NCI-H82 (cell line): ENCODE results near the gene RPL14.
"Not testable (repeated sequence)": the region's sequence is repeated elsewhere in the genome, so short reads cannot be mapped to it uniquely, and the experiment has no call there.

ENCODE experiments used
- DNase-seq: peaks from one replicate; lab custom pipeline; 2025; lab: John Stamatoyannopoulos, UW

The RPL14 gene

DNA sequence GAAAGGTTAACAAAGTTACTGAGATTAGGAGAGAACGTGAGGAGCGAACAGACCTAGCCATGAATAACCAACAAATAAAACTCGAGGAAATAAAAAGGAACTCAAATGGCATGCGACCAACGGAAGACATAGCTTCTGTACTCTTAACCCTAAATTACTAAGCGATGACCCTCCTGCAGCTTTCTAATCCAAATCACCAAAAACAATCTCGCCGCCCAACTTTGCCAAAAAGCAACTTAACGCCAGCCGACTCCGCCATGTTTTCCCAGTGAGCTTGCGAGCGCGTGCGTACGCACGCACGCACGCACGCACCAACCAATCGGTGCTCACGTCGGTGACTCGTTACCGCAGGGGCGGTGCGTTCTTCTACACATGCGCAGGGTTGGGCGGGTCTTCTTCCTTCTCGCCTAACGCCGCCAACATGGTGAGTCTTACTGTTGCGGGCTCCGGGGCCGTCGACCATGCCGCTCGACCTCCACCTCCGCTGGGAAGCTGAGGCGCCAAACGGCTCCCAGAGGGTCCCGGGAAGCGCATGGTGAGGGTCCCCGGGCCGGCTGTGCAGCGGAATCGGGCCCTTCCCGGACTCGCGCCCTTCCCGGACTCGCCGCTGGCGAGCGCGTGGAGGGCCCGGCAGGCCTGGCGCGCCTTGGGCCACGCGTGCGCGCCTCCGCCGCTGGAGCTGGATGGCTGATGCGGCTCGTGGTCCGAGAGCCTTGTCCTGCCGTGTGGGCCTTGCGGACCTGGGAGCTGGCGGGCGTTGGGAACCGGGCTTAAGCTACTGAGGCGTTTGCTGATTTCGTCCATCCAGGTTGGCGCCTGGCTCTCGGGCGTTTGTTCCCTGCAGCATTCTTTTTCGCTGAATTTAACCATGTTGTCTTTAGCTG is at the start of gene RPL14:
RPL14 (plus strand) TSS at position 400 of the 884 bp plus-strand sequence; CDS start at position 533, 133 bp downstream.
- DNase-seq: peak; percentile 95

DNA sequence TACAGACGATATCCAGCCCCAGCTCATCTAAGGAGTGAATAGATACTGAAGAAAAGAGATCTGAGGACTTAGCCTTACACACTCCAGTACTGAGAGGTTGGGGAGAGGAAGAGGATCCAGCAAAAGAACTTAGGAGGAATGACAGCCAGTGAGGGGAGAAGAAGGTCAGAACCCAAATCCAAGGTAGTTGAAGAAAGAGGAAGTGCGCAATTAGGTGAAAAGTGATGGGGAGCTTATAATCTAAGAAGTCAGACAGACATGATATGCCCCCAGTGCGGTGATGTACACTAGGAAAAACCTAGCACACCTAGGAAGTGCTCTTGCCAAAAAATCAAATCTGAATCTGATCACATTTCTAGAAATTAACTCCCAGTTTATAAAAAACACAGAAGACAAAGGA is 49.5 kb upstream of the RPL14 start:
- no peak for DNase-seq

DNA sequence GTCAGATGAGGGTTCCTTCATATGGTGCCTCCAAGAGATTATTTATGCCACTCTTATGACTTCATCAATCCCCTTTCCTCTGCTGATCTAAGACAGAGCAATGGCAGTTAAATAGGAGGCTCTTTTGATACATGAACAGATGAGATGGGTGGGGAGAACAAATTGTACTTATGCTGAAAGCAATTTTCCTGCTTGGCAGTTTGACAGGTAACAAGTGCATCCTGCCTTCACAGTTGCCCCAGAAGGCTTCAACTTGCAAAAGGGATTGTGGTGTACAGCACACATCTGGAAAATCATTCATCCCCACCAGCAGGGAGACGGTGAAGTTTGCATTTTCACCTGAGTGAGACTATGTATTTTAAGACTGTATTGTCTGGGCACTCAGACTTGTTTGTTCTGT is 42.9 kb upstream of the RPL14 start:
- no peak for DNase-seq

DNA sequence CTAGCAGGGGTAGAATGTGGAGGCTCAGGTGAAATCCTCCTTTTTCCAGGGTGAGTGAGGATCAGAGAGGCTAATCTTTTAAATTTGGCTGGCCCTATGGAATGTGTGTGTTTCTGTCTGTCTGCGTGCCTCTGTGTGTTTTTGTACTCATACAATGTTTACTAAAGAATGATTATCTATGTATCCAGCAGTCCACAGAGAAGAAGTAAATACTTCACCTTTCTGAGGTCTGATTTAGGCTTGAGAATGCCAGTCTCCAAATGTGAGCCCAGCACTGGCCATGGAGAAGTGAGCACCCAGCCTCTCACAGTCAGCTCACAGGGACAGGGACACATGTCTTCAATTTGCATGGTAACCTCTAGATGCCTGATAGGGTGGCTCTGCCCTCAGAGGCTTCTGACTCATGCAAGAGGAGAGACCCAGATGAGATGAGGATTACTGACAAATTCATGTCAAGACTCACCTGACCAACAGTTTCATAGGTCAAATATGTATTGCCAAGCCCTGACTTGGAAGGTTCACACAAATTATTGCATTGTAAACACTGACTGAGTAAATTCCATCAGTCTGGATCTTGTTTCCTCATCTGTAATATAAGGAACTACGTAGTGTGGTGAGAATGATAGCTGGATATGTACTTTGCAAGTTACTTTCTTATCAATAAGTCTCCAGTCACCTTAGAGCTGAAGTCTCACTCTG is 39.1 kb upstream of the RPL14 start:
- DNase-seq: no peak

DNA sequence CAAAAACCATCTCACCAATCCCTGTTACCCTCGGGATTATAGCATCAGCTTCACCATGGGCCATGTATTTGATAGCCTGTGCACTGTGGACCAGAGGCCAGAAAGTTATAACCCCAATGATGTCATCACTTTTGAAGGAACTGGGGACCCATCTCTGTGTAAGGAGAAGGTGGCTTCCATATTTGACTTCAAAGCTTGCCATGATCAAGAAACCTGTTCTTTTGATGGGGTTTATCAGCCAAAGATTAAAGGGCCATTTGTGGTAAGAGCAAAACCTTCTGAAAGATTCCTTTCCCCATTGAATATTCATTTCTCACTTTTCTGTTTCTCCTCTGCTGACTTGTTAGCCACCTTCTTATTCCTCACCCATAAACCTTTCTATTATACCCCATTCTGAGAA is 34.3 kb upstream of the RPL14 start:
- no peak for DNase-seq

DNA sequence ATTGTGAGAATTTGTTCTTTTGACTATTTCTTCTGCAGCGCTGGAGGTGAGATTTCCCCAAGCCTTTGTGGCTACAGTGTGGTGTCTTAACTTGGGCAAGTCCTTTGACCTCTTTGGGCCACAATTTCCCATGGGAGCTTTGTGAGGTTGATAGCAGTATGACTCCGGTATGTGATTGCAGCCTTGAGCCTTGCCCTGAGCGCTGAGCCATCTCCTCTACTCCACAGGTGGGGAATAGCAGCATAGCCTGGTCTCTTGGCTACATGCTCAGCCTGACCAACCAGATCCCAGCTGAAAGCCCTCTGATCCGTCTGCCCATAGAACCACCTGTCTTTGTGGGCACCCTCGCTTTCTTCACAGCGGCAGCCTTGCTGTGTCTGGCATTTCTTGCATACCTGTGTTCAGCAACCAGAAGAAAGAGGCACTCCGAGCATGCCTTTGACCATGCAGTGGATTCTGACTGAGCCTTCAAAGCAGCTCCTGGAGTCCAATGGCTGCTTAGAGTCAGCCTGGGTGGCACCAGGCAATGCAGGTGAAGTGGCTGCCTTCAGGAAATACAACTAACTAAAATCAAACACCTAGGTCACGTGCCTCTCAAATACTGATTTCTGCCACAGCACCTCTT is 30.0 kb upstream of the RPL14 start:
- DNase-seq: no peak

DNA sequence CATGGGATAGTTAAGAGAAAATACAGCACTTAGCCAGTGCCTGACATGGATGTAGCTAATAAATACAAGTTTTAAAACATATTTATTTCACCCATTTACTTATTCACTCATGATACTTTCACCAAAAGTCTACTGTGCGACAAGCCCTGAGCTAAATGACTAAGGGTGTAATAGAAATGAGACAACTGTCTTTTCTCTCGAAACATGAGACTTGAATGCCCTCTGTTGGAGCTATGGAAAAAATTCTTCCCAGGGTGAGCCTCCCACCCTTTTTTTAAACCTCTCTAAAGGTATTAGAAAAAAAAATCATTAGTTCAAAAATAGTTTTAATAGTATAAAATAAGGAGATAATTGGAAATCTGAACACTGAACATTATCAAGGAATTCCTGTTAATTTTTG is 24.3 kb upstream of the RPL14 start:
- DNase-seq: no peak

DNA sequence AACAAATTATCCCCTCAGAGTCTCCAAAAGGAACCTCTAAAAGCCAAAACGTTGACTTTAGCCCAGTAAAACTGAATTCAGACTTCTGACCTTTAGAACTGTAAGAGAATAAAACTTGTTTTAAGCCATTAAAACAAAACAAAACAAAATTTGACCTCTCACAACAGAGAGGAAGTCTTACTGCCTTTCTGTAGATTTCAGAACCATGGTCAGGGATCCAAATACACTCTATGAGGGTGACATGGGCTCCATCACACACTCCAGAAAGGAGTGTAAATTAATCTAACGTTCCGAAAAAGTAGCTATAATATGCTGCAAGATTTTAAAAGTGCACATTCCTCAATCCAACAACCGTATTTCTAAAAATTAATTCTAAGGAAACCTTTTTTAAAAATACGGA is 19.2 kb upstream of the RPL14 start:
- no peak for DNase-seq

DNA sequence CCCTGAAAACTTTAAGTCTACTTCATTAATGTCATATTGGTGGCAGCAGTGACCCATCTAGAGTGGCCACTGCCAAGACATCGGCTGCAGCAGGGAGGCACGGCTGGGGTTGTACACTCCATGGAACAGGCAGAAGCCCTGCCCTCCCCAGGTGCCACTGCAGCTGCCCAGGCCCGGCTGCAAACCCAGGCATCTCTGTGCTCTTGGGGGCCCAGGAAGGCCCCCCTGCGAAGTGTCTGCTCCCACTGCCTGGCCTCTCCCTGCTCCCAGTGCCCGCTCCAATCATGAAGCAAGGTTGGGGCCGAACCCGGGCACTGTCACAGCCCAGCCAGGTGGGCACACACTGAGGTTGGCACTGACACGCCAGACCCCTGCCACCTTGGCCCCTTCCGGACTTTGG is 12.1 kb upstream of the RPL14 start:
- DNase-seq: no peak

DNA sequence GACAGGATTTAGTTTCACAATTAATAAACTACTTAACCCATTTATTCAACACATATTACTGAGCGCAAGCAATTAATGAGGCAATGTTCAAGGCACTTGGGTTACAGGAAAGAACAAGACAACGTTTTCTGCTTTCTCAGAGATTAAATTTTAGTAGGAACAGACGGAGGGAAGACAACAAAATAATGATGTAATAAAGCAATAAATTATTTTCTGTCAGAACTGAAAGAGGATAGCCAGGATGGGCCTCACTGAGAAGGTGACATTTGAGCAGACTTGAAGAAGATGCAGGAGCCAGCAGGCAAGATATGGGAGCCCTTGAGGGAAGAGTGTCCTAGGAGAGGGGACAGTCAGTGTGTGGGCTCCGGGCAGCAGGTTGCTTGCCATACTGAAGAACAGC is 11.3 kb upstream of the RPL14 start:
- DNase-seq: no peak

DNA sequence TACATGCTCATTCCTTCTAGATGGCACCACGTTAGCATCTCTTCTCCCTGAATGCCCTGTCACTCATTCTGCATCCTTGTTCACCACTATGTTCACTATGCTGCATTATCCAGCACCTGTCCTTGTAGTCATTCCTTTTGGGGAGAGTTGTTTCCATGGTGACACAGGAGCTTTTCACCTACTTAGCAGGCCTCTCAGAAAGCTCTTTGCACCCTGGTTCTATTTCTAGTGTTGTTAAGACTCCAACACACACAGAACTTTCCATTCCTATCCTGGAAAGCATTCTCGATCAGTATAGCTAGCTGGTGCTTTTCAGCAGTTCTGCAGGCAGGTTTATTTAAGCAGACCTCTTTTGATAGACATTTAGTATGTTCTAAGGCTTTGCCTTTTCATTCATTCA is 6.7 kb upstream of the RPL14 start:
- no peak for DNase-seq

DNA sequence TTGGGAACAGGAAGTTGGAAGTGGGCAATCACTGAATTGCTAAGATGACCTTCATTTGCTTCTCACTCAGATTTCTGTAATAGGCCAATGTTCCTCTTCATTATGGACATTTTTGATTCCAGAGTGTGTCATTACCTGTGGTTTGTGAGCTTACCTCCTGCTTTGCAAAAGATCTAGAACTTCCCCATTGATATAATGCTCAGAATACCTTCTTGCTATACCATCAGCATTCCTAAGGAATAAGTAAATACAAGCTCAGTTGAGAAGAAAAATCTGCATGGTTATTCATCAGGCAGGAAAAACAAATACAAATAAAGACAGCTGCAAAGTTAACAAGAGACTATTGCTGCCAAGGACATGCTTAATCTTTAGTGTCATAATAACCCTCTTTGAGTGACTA is 5.6 kb upstream of the RPL14 start:
- DNase-seq: no peak

DNA sequence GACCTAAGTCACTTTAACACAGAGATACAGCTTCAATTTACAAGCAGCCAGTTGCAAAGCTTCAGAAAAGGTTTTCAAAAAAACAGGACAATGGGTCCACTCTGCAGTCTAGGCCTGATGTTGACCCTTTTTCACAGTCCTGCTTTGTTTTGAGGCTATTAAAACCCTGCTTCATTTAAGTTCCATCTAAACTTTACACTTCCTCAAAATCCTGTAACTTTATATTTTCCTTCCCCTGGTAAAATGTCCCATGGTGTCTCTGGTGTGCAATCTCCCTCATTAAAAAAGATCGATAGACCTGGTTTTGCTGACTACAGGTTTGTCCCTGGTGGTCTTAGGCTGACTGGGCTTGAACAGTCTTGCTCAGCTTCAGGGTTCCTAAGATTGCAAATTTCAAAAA is 5.1 kb upstream of the RPL14 start:
- DNase-seq: no peak

DNA sequence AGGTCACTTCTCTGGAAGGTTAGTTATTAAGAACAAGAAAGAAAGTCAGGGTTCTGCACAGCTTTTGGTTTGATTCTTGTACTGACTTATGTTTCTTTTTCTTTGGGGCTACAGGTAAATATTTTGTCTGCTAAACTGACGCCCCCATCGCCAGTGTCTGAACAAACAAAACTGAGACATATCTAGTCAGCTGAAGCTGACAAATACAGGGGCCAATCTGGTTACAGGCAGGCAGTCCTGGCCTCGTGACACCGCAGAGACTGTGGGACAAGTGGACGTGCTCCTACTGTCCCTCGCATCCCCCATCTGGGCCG is 4.6 kb upstream of the RPL14 start:
- DNase-seq: no peak

DNA sequence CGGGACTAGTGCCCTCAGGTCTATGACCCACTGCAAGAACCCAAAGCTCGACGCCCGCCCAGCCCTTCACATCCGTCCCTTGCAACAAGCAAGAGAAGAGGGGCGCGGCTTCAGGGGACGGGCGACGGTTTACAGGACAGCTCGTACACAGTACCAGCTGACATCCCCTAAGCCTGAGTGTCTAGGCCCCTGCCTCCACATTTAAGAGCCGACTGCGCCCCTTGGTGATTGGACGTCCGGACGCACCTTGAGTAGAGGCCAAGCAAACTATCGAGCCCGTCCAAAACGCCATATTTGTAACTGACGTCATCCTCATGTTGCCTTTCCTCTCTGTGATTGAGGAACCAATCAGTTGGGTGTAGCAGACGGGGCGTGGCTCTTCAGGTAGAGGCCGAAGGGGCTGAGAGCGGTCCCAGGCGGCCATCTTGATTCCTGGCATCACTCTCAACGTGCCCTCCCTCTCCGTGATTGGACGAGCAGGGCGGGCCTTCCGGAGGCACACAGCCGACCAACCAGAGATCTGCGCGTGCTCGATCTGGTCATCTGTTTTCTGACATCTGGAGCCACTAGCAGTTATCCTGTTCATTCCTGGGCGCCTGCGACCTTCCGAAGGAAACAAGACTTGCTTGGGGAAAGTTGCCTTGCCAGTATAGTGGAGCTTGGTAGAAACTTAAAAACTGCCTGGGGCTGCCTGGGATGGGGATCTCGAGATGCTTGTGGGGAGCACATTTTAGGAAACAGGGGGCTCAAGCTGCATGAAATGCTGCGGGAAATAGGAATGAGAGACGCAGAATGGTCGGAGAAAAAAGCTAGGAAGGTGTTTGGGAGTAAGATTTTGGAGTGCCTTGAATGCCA is 4.0 kb upstream of the RPL14 start:
- DNase-seq: peak; percentile 99

DNA sequence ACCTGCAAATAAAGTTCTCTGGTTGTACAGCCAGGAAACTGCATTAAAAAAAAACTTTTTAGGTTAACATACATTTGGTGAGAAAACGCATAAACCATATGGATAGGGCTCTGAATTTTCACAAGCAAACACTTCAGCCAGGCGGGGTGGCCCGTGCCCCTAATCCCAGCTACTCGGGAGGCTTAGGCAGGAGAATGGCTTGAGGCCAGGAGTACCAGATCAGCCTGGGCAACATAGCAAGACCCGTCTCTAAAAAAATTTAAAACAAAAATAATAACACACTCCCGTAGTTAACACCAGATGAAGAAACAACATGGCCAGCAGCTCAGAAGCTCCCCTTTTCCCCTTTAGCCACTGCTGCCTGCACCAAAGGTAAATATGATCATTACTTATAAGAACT is 3.2 kb upstream of the RPL14 start:
- peak; percentile 35 for DNase-seq

DNA sequence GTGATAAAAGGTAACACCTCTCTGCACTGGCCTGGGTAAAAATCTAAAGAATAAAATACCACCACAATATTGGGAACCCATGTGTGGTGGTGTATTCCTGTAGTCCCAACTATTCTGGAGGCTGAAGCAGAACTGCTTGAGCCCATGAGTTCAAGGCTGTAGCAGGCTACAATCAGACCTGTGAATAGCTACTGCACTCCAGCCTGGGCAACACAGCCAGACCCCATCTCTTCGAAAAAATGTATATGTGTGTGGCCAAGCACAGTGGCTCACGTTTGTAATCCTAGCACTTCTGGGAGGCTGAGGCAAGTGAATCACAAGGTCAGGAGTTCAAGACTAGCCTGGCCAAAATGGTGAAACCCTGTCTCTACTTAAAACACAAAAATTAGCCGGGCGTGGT is 1.8 kb upstream of the RPL14 start:
- DNase-seq: no peak

DNA sequence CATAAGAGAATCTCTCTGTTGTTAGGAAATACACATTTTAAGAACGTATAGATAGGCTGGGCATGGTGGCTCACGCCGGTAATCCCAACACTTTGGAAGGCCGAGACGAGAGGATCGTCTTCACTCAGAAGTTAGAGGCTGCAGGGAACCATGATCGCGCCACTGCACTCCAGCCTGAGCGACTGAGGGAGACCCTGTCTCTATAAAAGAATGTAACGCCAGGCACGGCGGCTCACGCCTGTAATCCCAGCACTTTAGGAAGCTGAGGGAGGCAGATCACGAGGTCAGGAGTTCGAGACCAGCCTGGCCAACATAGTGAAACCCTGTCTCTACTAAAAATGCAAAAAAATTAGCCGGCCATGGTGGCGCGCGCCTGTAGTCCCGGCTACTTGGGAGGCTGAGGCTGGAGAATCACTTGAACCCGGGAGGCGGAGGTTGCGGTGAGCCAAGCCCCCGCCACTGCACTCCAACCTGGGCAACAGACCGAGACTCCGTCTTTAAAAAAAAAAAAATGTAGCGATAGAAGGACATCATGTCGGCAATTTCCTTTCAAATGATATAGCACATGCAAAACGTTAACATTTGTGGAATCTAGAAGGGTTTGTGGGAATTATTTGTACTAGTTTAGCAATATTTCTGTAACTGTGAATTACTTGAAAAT is 730 bp upstream of the RPL14 start:
- no peak for DNase-seq

DNA sequence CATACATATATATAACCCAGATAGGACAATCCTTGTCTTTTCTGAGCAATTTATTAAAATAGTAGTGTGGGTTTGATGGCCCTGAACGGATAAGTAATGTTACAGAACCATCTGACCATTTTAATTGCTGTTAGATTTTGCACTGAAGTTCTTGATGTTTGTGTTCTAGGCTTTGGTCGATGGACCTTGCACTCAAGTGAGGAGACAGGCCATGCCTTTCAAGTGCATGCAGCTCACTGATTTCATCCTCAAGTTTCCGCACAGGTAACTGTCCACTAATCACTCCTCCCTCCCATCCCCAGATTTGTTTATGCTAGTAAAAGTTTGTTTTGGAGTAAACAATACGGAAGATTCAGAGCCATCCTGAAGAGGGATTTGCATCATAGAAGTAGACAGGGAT is 1.3 kb downstream of the RPL14 start:
- DNase-seq: no peak

DNA sequence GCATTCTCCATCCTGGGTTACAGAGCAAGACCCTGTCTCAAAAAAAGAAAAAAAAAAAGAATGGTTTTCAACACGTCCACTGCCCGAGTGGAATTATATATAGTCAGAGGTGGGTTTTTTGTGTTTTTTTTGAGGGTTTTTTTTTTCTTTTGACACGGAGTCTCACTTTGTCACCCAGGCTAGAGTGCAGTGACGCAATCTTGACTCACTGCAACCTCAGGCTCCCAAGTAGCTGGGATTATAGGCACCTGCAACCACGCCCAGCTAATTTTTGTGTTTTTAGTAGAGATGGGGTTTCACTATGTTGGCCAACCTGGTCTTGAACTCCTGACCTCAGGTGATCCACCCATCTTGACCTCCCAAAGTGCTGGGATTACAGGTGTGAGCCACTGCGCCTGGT is 3.3 kb downstream of the RPL14 start:
- not testable (repeated sequence) for DNase-seq

DNA sequence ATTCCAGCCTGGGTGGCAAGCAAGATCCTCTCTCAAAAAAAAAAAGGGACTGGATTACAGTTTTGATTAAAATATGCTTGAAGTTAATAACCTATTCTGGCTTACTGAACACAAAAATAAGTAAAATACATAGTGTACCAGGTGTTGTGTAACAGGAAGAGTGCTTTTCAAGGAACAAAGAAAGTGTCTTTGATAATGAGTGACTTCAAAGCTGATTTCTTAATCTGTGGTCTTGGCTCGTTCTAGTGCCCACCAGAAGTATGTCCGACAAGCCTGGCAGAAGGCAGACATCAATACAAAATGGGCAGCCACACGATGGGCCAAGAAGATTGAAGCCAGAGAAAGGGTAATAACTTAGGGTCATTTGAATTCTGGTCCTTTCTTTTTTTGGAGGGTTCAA is 4.0 kb downstream of the RPL14 start:
- DNase-seq: no peak

DNA sequence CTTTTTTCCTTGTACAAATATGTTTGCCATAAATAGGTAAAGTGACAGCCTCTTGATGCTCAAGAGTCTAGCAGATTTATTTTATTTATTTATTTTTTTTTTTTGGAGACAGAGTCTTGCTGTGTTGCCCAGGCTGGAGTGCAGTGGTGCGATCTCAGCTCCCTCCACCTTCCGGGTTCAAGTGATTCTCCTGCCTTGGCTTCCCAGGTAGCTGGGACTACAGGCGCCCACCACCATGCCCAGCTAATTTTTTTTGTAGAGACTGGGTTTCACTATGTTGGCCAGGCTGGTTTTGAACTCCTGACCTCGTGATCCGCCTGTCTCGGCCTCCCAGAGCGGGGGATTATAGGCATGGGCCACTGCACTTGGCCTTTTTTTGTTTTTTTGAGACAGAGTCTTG is 5.7 kb downstream of the RPL14 start:
- not testable (repeated sequence) for DNase-seq
